Trophoblast cell (in vitro differentiated cells and primary cell): ENCODE measurements around the gene PTPN12.

Experiments
- DNase-seq, 2 donors: peaks; one replicate each; pipeline ENCODE4 v3.0.0-alpha.2; 2016
- H2AFZ ChIP-seq: 2 replicates; pipeline ENCODE4 v1.6.1; 2013; ENCODE audit warnings: low read length, moderate library complexity, mild to moderate bottlenecking; ENCODE audit not compliant: insufficient read depth, poor library complexity
- H2AK5ac ChIP-seq: 2 replicates; pipeline ENCODE4 v1.6.1; 2013; ENCODE audit warnings: mild to moderate bottlenecking, low read length
- H2BK120ac ChIP-seq: 2 replicates; pipeline ENCODE4 v1.6.1; 2013; ENCODE audit warnings: low read length, mild to moderate bottlenecking, moderate library complexity; ENCODE audit not compliant: insufficient read depth, poor library complexity
- H2BK12ac ChIP-seq: 2 replicates; pipeline ENCODE4 v1.6.1; 2013; ENCODE audit warnings: mild to moderate bottlenecking, low read length, moderate library complexity
- H2BK5ac ChIP-seq: 2 replicates; pipeline ENCODE4 v1.6.1; 2013; ENCODE audit warnings: low read length, low read depth, moderate library complexity, mild to moderate bottlenecking; ENCODE audit not compliant: poor library complexity
- H3K14ac ChIP-seq: 2 replicates; pipeline ENCODE4 v1.6.1; 2013; ENCODE audit warnings: mild to moderate bottlenecking, low read length
- H3K18ac ChIP-seq: 2 replicates; pipeline ENCODE4 v1.6.1; 2013; ENCODE audit warnings: mild to moderate bottlenecking, low read length
- H3K23ac ChIP-seq: 2 replicates; pipeline ENCODE4 v1.6.1; 2013; ENCODE audit warnings: low read length
- H3K27ac ChIP-seq: 2 replicates; pipeline ENCODE4 v1.5.1; 2013; ENCODE audit warnings: low read depth, mild to moderate bottlenecking, inconsistent platforms, low read length, moderate library complexity
- H3K27me3 ChIP-seq: 2 replicates; pipeline ENCODE4 v1.6.1; 2013; ENCODE audit warnings: inconsistent platforms, mild to moderate bottlenecking, low read length, moderate library complexity; ENCODE audit not compliant: insufficient read depth
- H3K36me3 ChIP-seq, 2 experiments: 1 replicate in 1 of 2; 2 replicates in 1 of 2; pipeline ENCODE4 v1.6.1; 2013; ENCODE audit warnings: low read length in 2 of 2, mild to moderate bottlenecking in 2 of 2, moderate library complexity in 1 of 2; ENCODE audit not compliant: insufficient read depth in 2 of 2, control insufficient read depth in 1 of 2
- H3K4ac ChIP-seq: 2 replicates; pipeline ENCODE4 v1.6.1; 2013; ENCODE audit warnings: low read depth, mild to moderate bottlenecking, low read length, moderate library complexity
- H3K4me1 ChIP-seq, 2 experiments: 1 replicate in 1 of 2; 2 replicates in 1 of 2; pipeline ENCODE4 v1.6.1; 2013; ENCODE audit warnings: low read length in 2 of 2, mild to moderate bottlenecking in 2 of 2, moderate library complexity in 1 of 2; ENCODE audit not compliant: insufficient read depth in 2 of 2, control insufficient read depth in 1 of 2
- H3K4me2 ChIP-seq: 2 replicates; pipeline ENCODE4 v1.6.1; 2013; ENCODE audit warnings: inconsistent platforms, mild to moderate bottlenecking, low read length, moderate library complexity
- H3K4me3 ChIP-seq: 2 replicates; pipeline ENCODE4 v1.5.1; 2013; ENCODE audit warnings: mild to moderate bottlenecking, low read depth, low read length, inconsistent platforms
- H3K79me1 ChIP-seq: one replicate; pipeline ENCODE4 v1.6.1; 2013; ENCODE audit warnings: low read length
- H3K79me2 ChIP-seq: 2 replicates; pipeline ENCODE4 v1.6.1; 2013; ENCODE audit warnings: low read length, mild to moderate bottlenecking; ENCODE audit not compliant: control insufficient read depth, insufficient read depth, poor library complexity
- H3K9ac ChIP-seq: 2 replicates; pipeline ENCODE4 v1.6.1; 2013; ENCODE audit warnings: mild to moderate bottlenecking, low read length
- H3K9me3 ChIP-seq: 2 replicates; pipeline ENCODE4 v1.6.1; 2013; ENCODE audit warnings: low read depth, mild to moderate bottlenecking, control low read depth, inconsistent platforms, low read length; ENCODE audit not compliant: insufficient read depth
- H4K12ac ChIP-seq: 2 replicates; pipeline ENCODE4 v1.6.1; 2013; ENCODE audit warnings: low read depth, mild to moderate bottlenecking, low read length, moderate library complexity
- H4K8ac ChIP-seq: 2 replicates; pipeline ENCODE4 v1.6.1; 2013; ENCODE audit warnings: low read depth, mild to moderate bottlenecking, low read length, moderate library complexity
- H4K91ac ChIP-seq: one replicate; pipeline ENCODE4 v1.6.1; 2013; ENCODE audit warnings: low read depth, mild to moderate bottlenecking, low read length, moderate library complexity
- WGBS: extraction: QIAGEN DNeasy Blood & Tissue Kit; methylation state at CpG from one replicate; pipeline ENCODE4 v1.1.7; 2013; ENCODE audit warnings: missing lambda C conversion rate; ENCODE audit not compliant: insufficient read length, insufficient coverage; ENCODE audit errors: extremely low coverage; 5-methylcytosine and 5-hydroxymethylcytosine counted together

The PTPN12 gene

DNA sequence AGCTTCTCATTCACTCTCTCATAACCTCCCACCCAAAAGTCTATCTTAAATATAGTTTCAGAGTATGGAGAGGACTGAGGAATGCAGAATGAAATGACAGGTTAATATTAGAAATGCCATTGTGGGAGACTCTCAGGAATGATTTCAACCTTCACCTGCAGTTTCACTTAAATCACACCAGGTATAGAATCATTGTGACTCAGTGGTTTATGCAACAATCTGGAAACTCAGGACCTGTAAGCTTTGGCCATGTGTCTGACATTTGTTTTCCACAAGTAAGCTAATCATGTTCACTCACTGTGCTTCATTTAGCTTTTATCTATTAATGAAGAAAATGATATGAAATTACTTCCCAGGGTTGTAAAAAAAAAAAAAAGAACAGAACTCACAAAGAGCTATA lies 8.7 kb upstream of the PTPN12 start:
- H3K27me3 ChIP-seq = no peaks in the 10 kb centered on the region
- no peaks in the 10 kb centered on the region for H3K4me1 ChIP-seq
- H3K23ac ChIP-seq = no peak overlapping the region
- no peak overlapping the region for H2AFZ ChIP-seq
- H4K12ac ChIP-seq = no peak overlapping the region
- no peak overlapping the region for H3K14ac ChIP-seq
- H2BK120ac ChIP-seq = no peak overlapping the region
- no peaks in the 10 kb centered on the region for H3K79me2 ChIP-seq
- H3K79me1 ChIP-seq = no peaks in the 10 kb centered on the region
- H4K91ac ChIP-seq = no peak overlapping the region
- H3K27ac ChIP-seq = no peak overlapping the region
- no peak overlapping the region for H3K4me2 ChIP-seq
- no peak for DNase-seq
- H2AK5ac ChIP-seq = no peak overlapping the region
- no peak overlapping the region for H2BK12ac ChIP-seq
- no peak overlapping the region for H4K8ac ChIP-seq
- H3K4ac ChIP-seq = no peak overlapping the region
- no peaks in the 10 kb centered on the region for H3K36me3 ChIP-seq
- H3K4me3 ChIP-seq = no peak overlapping the region
- H3K9me3 ChIP-seq = no peaks in the 10 kb centered on the region
- no peak overlapping the region for H3K18ac ChIP-seq
- H3K9ac ChIP-seq = no peak overlapping the region
- H2BK5ac ChIP-seq = no peak overlapping the region

DNA sequence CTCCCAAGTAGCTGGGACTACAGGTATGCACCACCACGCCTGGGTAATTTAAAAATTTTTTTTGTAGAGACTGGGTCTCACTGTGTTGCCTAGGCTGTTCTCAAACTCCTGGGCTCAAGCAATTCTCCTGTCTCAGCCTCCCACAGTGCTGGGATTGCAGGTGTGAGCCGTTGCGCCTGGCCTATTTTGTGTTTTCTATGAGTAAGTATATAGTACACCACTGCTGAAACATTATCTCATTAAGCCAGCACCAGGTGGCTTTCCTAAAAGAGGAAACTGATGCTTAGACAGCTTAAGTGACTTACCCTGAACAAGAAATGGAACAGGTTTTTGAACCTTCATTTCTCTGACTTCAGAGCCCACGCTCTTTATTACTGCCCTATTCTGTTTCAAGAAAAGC lies 7.8 kb upstream of the PTPN12 start:
- H3K14ac ChIP-seq = no peak overlapping the region
- no peak overlapping the region for H2AK5ac ChIP-seq
- H2BK120ac ChIP-seq = no peak overlapping the region
- no peak overlapping the region for H2AFZ ChIP-seq
- H3K4ac ChIP-seq = no peak overlapping the region
- no peak overlapping the region for H3K4me2 ChIP-seq
- no peak overlapping the region for H2BK5ac ChIP-seq
- no peaks in the 10 kb centered on the region for H3K36me3 ChIP-seq
- no peak overlapping the region for H4K91ac ChIP-seq
- no peak overlapping the region for H4K12ac ChIP-seq
- no peaks in the 10 kb centered on the region for H3K9me3 ChIP-seq
- DNase-seq = no peak
- no peak overlapping the region for H2BK12ac ChIP-seq
- H3K4me3 ChIP-seq = no peak overlapping the region
- H3K18ac ChIP-seq = no peak overlapping the region
- H3K4me1 ChIP-seq = no peaks in the 10 kb centered on the region
- no peaks in the 10 kb centered on the region for H3K79me2 ChIP-seq
- no peak overlapping the region for H3K9ac ChIP-seq
- no peaks in the 10 kb centered on the region for H3K27me3 ChIP-seq
- no peak overlapping the region for H3K27ac ChIP-seq
- H3K23ac ChIP-seq = no peak overlapping the region
- H3K79me1 ChIP-seq = no peaks in the 10 kb centered on the region
- no peak overlapping the region for H4K8ac ChIP-seq
- no CpG with 5 or more reads among the region's 4 CpGs for WGBS

DNA sequence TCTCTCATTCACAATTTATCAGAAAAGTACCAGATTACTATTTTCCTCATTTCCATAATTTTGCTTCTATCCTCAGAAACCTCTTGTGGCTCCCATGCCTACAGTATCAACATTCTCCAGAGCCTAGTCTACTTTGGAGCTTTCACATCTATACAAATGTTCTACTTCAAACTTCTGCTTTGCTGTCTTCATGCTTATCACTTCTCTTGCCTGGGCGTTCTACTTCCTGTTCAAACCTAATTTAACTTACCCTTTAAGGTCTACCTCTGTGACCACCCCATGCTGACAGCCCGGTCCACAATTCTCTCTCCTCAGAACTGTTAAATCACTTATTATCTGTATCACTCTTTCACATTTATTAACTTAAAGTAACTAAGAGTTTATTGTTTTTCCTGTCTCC lies 6.1 kb upstream of the PTPN12 start:
- WGBS = no CpG with 5 or more reads among the region's 2 CpGs
- Histone ChIP-seq H3K79me2 (no peaks in the 10 kb centered on the region), H4K91ac (no peak overlapping the region), H4K12ac (no peak overlapping the region), H3K14ac (no peak overlapping the region), H3K9ac (no peak overlapping the region), H3K27ac (no peak overlapping the region), H4K8ac (no peak overlapping the region), H3K4me1 (no peaks in the 10 kb centered on the region), H2AK5ac (no peak overlapping the region), H3K4ac (no peak overlapping the region), H3K18ac (no peak overlapping the region), H3K9me3 (no peaks in the 10 kb centered on the region), H3K23ac (no peak overlapping the region), H3K27me3 (no peaks in the 10 kb centered on the region), H3K36me3 (no peaks in the 10 kb centered on the region), H2BK120ac (no peak overlapping the region), H3K79me1 (no peaks in the 10 kb centered on the region), H3K4me3 (no peak overlapping the region), H2BK5ac (no peak overlapping the region), H2BK12ac (no peak overlapping the region), H2AFZ (no peak overlapping the region), H3K4me2 (no peak overlapping the region)
- no peak for DNase-seq

DNA sequence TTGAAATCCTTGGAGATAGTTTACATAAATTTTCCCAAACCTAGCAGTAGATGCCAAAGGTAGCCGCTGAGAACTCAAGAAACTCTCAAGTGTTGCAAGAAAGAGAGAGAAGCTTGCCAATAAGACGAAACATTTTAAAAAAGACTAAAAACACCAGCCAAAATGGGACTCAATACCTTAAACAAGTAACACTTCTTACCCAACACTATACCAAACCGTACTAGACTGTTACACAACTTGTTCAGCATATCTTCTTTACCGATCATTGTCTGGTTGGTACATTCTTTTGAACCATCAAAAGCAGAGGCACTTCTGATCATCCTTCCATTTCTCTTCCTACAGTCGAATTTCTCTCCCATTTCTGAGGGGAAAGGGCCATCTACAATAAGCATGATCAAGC lies 4.8 kb upstream of the PTPN12 start:
- H3K9ac ChIP-seq = no peak overlapping the region
- H2BK120ac ChIP-seq = no peak overlapping the region
- no peak overlapping the region for H2BK5ac ChIP-seq
- H3K79me2 ChIP-seq = peaks cover 5% of the 10 kb centered on the region
- H3K27ac ChIP-seq = no peak overlapping the region
- no peak overlapping the region for H3K14ac ChIP-seq
- WGBS = 100% methylated on average over 1 of the region's 5 CpGs
- no peak overlapping the region for H2AFZ ChIP-seq
- H3K79me1 ChIP-seq = peaks cover 8% of the 10 kb centered on the region
- H4K91ac ChIP-seq = no peak overlapping the region
- no peak overlapping the region for H2BK12ac ChIP-seq
- peak in 1 of 2 donors; percentile 50 for DNase-seq
- H3K4me3 ChIP-seq = no peak overlapping the region
- no peak overlapping the region for H3K23ac ChIP-seq
- H3K4me2 ChIP-seq = no peak overlapping the region
- H3K18ac ChIP-seq = no peak overlapping the region
- H2AK5ac ChIP-seq = no peak overlapping the region
- peaks cover 0 to 3% of the 10 kb centered on the region in 2 experiments for H3K4me1 ChIP-seq
- H3K27me3 ChIP-seq = no peaks in the 10 kb centered on the region
- no peak overlapping the region for H4K8ac ChIP-seq
- H3K9me3 ChIP-seq = no peaks in the 10 kb centered on the region
- H3K36me3 ChIP-seq = no peaks in the 10 kb centered on the region
- H3K4ac ChIP-seq = no peak overlapping the region
- no peak overlapping the region for H4K12ac ChIP-seq
